GM18520 (cell line): Measurements from ENCODE around the gene ZBTB16.

Experiments
- ATAC-seq: cut with Tn5 transposase; IDR thresholded peaks from one replicate; pipeline ENCODE4 v1.9.1; 2021; ENCODE audit not compliant: unreplicated experiment

The ZBTB16 gene

DNA sequence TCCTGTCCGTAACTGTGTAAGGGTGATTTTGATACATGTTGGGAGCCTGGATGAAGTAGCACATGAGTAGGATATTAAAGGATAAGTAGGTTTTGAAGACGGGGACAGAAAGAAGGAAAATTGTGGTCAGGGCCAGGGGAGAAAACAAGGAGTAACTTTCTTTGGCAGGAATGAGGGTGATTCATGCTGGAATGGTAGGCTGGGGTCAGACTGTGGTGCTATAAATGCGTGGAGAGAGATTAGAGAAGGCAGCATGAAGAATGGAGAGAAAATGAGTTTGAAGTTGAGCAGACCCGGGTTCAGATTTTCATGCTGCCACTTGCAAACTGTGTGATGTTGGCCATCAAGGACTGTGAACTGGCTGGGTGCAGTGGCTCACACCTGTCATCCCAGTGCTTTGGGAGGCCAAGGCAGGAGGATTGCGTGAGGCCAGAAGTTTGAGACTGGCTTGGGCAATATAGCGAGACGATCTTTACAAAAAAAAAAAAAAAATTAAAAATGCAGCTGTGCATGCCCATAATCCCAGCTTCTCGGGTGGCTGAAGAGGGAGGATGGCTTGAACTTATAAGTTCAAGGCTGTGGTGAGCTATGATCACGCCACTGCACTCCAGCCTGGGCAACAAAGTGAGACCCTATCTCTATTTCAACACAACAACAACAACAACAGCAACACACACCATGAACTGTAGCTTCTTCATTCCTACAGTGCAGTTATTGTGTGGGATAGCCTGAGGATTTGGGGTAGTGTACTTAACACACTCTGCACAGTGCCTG, 22.3 kb downstream of the ZBTB16 start:
- ATAC-seq = no peak

DNA sequence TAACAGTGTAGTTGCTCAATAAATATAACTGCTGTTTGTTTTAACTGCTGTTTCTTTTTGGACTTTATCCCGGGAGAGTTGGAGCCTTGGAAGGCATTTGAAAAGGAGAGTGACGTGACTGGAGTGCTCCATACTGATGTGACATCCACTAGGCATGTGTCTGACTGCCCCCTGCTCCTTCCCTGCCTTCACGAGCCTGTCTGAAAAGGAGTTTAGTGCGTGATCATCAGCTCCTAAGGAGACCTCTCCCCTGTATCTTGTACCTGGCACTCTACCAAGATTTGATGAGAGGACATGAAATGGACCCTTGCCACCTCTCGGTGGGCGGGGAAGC, 22.9 kb downstream of the ZBTB16 start:
- ATAC-seq = no peak

DNA sequence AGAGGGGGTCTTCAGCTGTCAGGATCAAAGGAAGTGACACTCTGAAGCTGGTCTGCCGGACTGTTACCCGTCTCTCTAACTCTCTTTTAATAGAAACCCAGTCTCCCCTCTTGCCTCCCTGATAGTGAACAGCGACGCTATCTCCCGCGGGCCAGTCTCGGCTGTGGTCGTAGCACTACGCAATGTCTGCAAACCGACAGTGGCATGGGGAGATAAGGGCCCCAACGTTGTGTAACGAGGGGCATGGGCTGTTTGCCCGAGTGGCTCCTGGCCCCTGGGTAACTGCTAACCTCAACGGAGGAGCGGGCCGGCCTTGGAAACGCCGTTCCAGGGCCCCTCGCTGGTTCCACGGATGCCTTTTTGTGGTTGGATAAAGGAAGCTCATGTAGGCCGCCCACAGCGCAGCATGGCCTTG, 23.3 kb downstream of the ZBTB16 start:
- no peak for ATAC-seq

- no peak for ATAC-seq
These were observed 24.1 kb downstream of the ZBTB16 start for GRCh38 chr11:114083391-114084252.

GRCh38 chr11:114084414-114084813, 24.9 kb downstream of the ZBTB16 start:
- ATAC-seq = no peak

DNA sequence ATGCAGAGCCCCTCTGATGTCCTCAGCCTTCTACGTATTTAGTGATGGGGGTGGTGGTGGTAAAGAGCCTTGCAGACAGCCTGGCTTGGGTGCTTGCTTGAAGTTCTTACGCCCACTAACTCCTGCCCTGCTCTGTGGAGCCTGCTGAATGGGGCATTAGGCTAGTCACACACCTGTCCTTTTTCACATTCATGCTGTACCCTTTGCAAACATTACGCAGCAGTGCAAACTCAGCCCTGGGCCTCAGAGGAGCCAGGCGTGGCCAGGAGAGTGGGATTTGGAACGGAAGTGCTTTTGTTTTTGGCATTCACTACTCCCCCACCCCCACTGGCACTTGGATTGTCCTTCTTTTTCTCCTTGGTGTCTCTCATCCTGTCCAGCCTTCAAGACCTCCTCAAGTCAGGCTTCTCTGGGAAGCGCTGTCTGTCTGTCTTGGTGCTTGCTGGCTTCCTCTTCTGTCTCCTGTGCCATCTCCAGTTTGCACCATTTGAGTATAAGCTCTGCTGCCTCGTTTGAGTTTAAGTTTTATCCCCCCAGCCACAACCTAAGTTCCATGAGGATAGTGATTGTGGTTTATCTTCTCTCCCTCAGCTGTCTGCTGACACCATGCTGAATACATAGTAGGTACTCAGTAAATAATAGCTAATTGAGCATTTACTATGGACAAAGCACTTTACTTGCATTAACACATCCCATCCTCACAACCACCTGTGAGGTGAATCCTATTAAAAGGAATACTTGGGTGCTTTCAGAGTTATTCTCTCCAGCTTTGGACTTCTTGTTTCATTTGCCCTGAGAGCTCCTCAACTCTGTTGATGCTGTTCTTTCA, 26.7 kb downstream of the ZBTB16 start:
- no peak for ATAC-seq

DNA sequence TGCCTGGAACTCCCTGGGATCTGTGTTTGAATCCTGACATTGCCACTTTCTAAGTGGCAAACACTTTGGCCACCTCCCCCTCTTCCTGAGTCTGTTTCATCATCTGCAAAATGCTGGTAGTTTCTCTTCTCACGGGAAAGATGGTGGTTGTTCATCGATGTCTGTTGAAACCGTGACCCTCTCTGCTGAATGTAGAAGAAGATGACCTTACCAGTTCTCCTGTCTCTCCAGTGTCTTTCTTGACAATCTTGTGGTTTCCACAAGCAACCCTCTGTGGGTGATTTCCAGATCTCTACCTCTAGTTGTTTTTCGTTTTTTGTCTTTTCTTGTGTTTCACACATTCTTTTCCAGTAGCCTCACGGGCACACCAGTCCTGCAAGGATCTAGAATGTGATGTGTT, 27.5 kb downstream of the ZBTB16 start:
- ATAC-seq = no peak

- ATAC-seq = no peak
These were observed 28.7 kb downstream of the ZBTB16 start for GRCh38 chr11:114088216-114088615.

DNA sequence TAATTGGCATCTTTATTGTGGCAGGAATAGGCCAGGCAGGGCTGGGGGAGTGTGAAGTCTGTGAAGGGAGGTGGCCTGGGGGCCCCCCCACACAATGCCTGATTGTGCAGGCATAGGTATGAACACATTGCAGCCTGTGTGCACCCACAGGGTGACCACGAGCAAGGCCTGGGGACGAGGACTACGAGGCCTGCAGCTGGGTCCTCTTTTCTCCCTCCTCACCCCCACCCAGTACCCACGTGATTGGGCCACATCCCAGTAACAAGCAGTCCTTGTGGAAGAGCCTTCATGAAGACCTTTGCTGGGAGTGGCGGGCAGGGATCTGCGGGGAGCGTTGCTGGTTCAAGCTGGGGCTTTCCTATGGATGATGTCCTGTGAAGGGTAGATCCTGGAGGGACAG, 29.3 kb downstream of the ZBTB16 start:
- no peak for ATAC-seq

GRCh38 chr11:114089748-114090147, 30.2 kb downstream of the ZBTB16 start:
- ATAC-seq = no peak

- ATAC-seq = no peak
These were observed 30.9 kb downstream of the ZBTB16 start for GRCh38 chr11:114090225-114090910.

GRCh38 chr11:114090976-114091375, 31.5 kb downstream of the ZBTB16 start:
- no peak for ATAC-seq

- no peak for ATAC-seq
These were observed 32.2 kb downstream of the ZBTB16 start for GRCh38 chr11:114091516-114092397.

DNA sequence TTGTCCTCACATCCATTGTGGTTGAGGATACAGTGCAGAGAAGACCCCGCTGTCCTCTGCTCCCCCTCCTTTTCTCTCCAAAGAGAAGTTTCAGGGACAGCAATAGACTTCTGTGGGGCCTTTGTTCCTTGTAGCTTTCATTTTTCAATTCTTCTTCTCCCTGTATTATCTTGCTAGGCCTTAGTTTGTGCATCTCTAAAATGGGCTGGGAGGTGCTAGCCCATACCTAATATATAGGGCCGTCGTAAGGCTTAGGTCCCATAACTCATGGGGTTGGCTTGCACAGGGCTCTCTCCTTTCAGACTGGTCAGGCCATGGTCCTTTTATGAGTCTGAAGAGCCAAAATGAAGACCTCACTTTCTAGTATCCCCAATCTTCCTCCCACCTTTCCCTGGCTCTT, 33.0 kb downstream of the ZBTB16 start:
- no peak for ATAC-seq

DNA sequence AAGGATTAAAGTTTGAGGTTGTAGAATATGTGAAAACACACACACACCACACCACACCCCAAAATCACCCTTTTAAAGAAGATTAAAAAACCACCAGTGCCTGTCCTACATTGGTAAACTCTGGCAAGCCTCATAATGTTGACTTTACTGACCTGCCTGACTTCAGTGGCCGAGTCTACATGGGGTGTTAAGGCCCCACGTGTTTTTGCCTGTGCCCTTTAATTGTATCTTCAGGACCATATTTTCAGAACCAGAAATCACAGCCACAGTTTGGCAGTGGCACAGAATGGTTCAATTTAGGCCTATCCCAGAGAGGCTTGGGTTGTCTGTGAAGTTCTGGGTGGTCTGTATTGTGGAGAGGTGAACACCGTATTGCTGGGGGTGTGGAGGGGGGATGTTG, 33.4 kb downstream of the ZBTB16 start:
- ATAC-seq = no peak

DNA sequence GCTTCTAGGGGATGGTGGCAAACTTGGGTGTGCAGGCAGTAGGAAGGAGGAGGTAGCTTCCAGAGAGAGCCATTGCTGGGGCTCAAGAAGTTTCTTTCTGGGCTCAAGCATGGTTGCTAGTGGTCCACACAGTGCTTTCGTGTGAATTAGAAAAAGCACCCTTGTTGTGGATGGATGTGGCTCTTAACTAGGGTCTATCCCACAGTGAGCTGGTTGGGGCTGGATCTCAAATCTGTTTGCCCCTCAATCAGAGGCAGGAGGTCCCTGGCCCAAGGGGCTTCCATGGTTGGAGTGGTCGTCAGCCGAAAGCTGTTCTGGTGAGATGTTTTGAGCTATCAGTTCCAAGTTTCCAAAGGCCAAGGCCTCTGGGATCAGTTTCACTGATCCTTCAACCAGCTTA, 35.0 kb downstream of the ZBTB16 start:
- no peak for ATAC-seq

DNA sequence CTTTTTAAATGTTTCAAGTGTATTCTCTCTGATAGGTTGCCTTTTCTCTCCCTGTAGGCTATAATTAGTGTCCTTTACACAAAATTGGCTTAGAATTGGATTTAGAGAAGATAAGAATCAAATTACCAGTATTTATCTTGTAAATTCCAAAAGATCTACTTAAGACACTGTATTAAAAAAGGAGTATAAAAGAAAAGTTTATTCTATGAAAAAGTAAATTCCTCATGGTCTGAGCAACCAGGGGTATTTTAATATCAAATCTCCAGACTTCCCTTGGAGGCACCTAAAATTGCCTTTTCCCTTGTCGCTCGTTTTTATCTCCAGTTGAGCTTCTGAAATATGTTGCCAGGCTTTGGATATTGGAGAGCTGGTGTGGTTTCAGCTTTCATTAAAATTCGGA, 36.4 kb downstream of the ZBTB16 start:
- no peak for ATAC-seq

DNA sequence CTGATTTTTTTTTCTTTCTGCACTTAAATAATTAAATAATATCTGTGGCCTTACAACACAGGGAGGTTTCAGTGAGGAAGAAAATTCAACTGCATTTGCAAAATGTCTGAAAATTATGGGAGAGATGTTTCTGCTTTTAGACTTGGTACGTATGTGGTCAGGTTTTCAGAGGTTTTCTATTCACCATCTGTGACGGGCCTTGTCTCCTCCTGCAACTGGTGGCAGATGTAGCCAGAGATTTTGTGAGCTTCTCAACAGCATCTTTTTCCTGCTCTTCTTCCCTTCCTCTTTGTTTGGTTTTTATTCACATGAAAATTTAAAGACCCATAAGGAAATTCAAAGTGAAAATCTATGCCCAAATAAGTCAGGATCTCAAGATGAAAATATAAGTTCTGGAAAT, 38.3 kb downstream of the ZBTB16 start:
- no peak for ATAC-seq

DNA sequence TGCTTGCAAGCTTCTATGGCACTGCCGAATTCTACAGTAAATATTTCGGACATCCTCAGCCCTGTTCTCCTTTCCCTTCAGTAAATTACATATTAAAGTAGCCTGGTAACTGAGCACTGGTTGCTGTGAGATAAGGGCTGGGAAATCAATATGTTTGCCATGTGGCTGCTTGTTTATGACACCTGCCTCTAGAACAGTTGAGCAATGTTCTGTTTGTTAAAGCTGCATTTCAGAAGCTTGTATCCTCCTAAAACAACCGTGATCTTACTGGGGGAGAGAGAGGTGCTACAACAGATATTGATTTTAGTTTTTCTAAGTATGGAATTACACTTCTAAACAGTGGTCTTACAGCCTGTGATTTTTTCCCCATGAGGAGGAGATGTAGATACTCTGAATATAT, 39.4 kb downstream of the ZBTB16 start:
- ATAC-seq = no peak
